IMR-90 (cell line): ENCODE data around the gene EFNA5. TPM values are rescaled to one million over a fixed set of nuclear protein-coding genes. Genes with fewer than 3 reads are reported as not detected.

ENCODE experiments used
- ATAC-seq: fragments of 200-7000 bp; cut with Tn5 transposase; 2 replicates; pipeline ENCODE4 v1.9.1; 2020; ENCODE audit warnings: low read depth, mild to moderate bottlenecking, moderate library complexity
- BruUV-seq: library from RNA; stranded (reverse); fragments of 400-500 nt; replicated peaks from 2 replicates; lab custom pipeline; 2021; lab: Mats Ljungman, UMichigan
- CTCF ChIA-PET: fragments of 300-600 bp; formaldehyde crosslinking; extraction: SDS; loops from one replicate; lab custom pipeline; 2021; ENCODE audit warnings: antibody characterized with exemption; lab: Yijun Ruan, JAX
- POLR2A ChIA-PET: fragments of 300-600 bp; sonication (Branson Sonifier 250); formaldehyde crosslinking; loops from one replicate; lab custom pipeline; 2022; ENCODE audit warnings: antibody characterized with exemption; ENCODE audit not compliant: unreplicated experiment; lab: Charles Lee
- DNase-seq: peaks from one replicate; pipeline ENCODE4 v3.0.0; 2013
- H2AFZ ChIP-seq: replicated peaks from 2 replicates; pipeline ENCODE3; 2013; ENCODE audit warnings: low read length, mild to moderate bottlenecking; ENCODE audit not compliant: poor library complexity
- H2AK5ac ChIP-seq: 2 replicates; pipeline ENCODE4 v1.6.1; 2013; ENCODE audit warnings: low read depth, low read length, inconsistent platforms
- H2AK9ac ChIP-seq: replicated peaks from 2 replicates; pipeline ENCODE3; 2013; ENCODE audit warnings: mild to moderate bottlenecking, low read depth, low read length, moderate library complexity; ENCODE audit not compliant: poor library complexity
- H2BK120ac ChIP-seq: 2 replicates; pipeline ENCODE4 v1.6.1; 2013; ENCODE audit warnings: low read depth, low read length, inconsistent platforms
- H2BK15ac ChIP-seq: 3 replicates; pipeline ENCODE4 v1.6.1; 2013; ENCODE audit warnings: low read depth, low read length, inconsistent platforms
- H2BK20ac ChIP-seq: 2 replicates; pipeline ENCODE4 v1.6.1; 2013; ENCODE audit warnings: low read depth, mild to moderate bottlenecking, inconsistent platforms, low read length, moderate library complexity
- H2BK5ac ChIP-seq: 2 replicates; pipeline ENCODE4 v1.6.1; 2013; ENCODE audit warnings: mild to moderate bottlenecking, low read depth, low read length, inconsistent platforms; ENCODE audit not compliant: poor library complexity, severe bottlenecking
- H3K14ac ChIP-seq: replicated peaks from 2 replicates; pipeline ENCODE4 v1.6.1; 2013; ENCODE audit warnings: low read depth, low read length, inconsistent platforms
- H3K18ac ChIP-seq: 2 replicates; pipeline ENCODE4 v1.6.1; 2013; ENCODE audit warnings: low read depth, low read length, control low read depth
- H3K23ac ChIP-seq: 2 replicates; pipeline ENCODE4 v1.6.1; 2013; ENCODE audit warnings: low read depth, low read length, inconsistent platforms
- H3K27ac ChIP-seq: 2 replicates; pipeline ENCODE4 v1.5.1; 2013; ENCODE audit warnings: mild to moderate bottlenecking, control low read depth, low read length; ENCODE audit not compliant: insufficient read depth
- H3K27me3 ChIP-seq: 2 replicates; pipeline ENCODE4 v1.6.1; 2013; ENCODE audit warnings: low read length; ENCODE audit not compliant: control insufficient read depth, insufficient read depth
- H3K36me3 ChIP-seq: 2 replicates; pipeline ENCODE4 v1.6.1; 2013; ENCODE audit warnings: low read length, mixed read lengths; ENCODE audit not compliant: control insufficient read depth, insufficient read depth
- H3K4ac ChIP-seq: 2 replicates; pipeline ENCODE4 v1.6.1; 2013; ENCODE audit warnings: low read depth, low read length, inconsistent platforms
- H3K4me1 ChIP-seq: 2 replicates; pipeline ENCODE4 v1.6.1; 2013; ENCODE audit warnings: low read length, mixed read lengths; ENCODE audit not compliant: control insufficient read depth, insufficient read depth
- H3K4me2 ChIP-seq: 2 replicates; pipeline ENCODE4 v1.6.1; 2013; ENCODE audit warnings: low read depth, mild to moderate bottlenecking, control low read depth, low read length, moderate library complexity
- H3K4me3 ChIP-seq: 2 replicates; pipeline ENCODE4 v1.5.1; 2013; ENCODE audit warnings: low read depth, mild to moderate bottlenecking, control low read depth, low read length, moderate library complexity; ENCODE audit not compliant: insufficient read depth
- H3K56ac ChIP-seq: 2 replicates; pipeline ENCODE4 v1.6.1; 2013; ENCODE audit warnings: low read length, inconsistent platforms; ENCODE audit not compliant: insufficient read depth; ENCODE audit errors: extremely low read depth
- H3K79me1 ChIP-seq, 2 experiments: 2 replicates each; pipeline ENCODE4 v1.6.1; 2013; ENCODE audit warnings: low read length in 2 of 2, inconsistent platforms in 1 of 2, low read depth in 1 of 2
- H3K9ac ChIP-seq: 2 replicates; pipeline ENCODE4 v1.6.1; 2013; ENCODE audit warnings: low read depth, low read length, control low read depth
- H3K9me1 ChIP-seq: 2 replicates; pipeline ENCODE4 v1.6.1; 2013; ENCODE audit warnings: low read length, inconsistent platforms; ENCODE audit not compliant: insufficient read depth
- H3K9me3 ChIP-seq: 2 replicates; pipeline ENCODE4 v1.6.1; 2013; ENCODE audit warnings: low read length; ENCODE audit not compliant: control insufficient read depth, insufficient read depth
- H4K20me1 ChIP-seq: 2 replicates; pipeline ENCODE4 v1.6.1; 2013; ENCODE audit warnings: low read length, inconsistent platforms; ENCODE audit not compliant: insufficient read depth
- H4K5ac ChIP-seq: 2 replicates; pipeline ENCODE4 v1.6.1; 2013; ENCODE audit warnings: mild to moderate bottlenecking, low read depth, low read length, control low read depth
- H4K8ac ChIP-seq, 2 experiments: 2 replicates each; pipeline ENCODE4 v1.6.1; 2013; ENCODE audit warnings: low read depth in 2 of 2, low read length in 2 of 2, control low read depth in 1 of 2, inconsistent platforms in 1 of 2
- H4K91ac ChIP-seq: 2 replicates; pipeline ENCODE4 v1.6.1; 2013; ENCODE audit warnings: low read depth, low read length, inconsistent platforms; ENCODE audit not compliant: insufficient read depth
- CEBPB ChIP-seq: IDR thresholded peaks from 2 replicates; pipeline ENCODE4 v1.6.1; 2012; ENCODE audit warnings: low read depth, low read length, improper control_type of control experiment
- CHD1 ChIP-seq: IDR thresholded peaks from 2 replicates; pipeline ENCODE4 v1.6.1; 2012; ENCODE audit warnings: low read depth, low read length, improper control_type of control experiment
- CTCF ChIP-seq: conservative IDR thresholded peaks from 2 replicates; pipeline ENCODE4 v1.5.1; 2012; ENCODE audit warnings: mild to moderate bottlenecking, low read depth, low read length, improper control_type of control experiment
- FOS ChIP-seq: fragments of 150-350 bp; IDR thresholded peaks from 2 replicates; pipeline ENCODE4 v1.6.1; 2016; ENCODE audit warnings: low read depth, low read length
- MXI1 ChIP-seq: IDR thresholded peaks from 2 replicates; pipeline ENCODE4 v1.6.1; 2012; ENCODE audit warnings: low read depth, mild to moderate bottlenecking, low read length, moderate library complexity, borderline replicate concordance
- NFE2L2 ChIP-seq: fragments of 150-350 bp; IDR thresholded peaks from 2 replicates; pipeline ENCODE4 v1.6.1; 2016; ENCODE audit warnings: low read depth, mild to moderate bottlenecking, low read length
- RCOR1 ChIP-seq: IDR thresholded peaks from 2 replicates; pipeline ENCODE4 v1.6.1; 2012; ENCODE audit warnings: mild to moderate bottlenecking, low read length, improper control_type of control experiment; ENCODE audit not compliant: insufficient replicate concordance
- RFX5 ChIP-seq: IDR thresholded peaks from 2 replicates; pipeline ENCODE4 v1.8.0; 2012; ENCODE audit warnings: low read depth, mild to moderate bottlenecking, low read length, moderate library complexity
- USF2 ChIP-seq: fragments of 150-350 bp; IDR thresholded peaks from 2 replicates; pipeline ENCODE4 v1.6.1; 2017; ENCODE audit warnings: mild to moderate bottlenecking, antibody characterized with exemption, low read length, low read depth
- WGBS, 2 experiments: methylation state at CpG; one replicate each; pipeline versions ENCODE4 v1.1.5 to v1.1.7; 2013; ENCODE audit warnings: missing lambda C conversion rate in 2 of 2; ENCODE audit not compliant: insufficient read length in 1 of 2; ENCODE audit errors: extremely low coverage in 2 of 2; 5-methylcytosine and 5-hydroxymethylcytosine counted together
- dilution Hi-C: fragments of 300-500 bp; cut with HindIII; formaldehyde crosslinking; loops from one replicate; pipeline ENCODE4 v1.14.3; 2018; ENCODE audit warnings: low sequenced_read_pairs; ENCODE audit not compliant: unreplicated experiment
- in situ Hi-C: fragments of 300-500 bp; cut with MboI; formaldehyde crosslinking; loops from 3 replicates; pipeline ENCODE4 v1.14.3; 2019; ENCODE audit warnings: low sequenced_read_pairs, inconsistent platforms, mixed read lengths
- intact Hi-C: fragments of 100-400 bp; cut with micrococcal nuclease; formaldehyde crosslinking; loops from 2 replicates; pipeline ENCODE4 v1.10.0; 2022
- polyA plus RNA-seq, 3 experiments: library from polyadenylated mRNA; depleted of rRNA; stranded (reverse); fragments of >200 nt; gene quantifications; 2 replicates each; pipeline ENCODE4 v1.2.3, GENCODE V29; 2012; ENCODE audit warnings: low replicate concordance in 1 of 3
- total RNA-seq: library from RNA; depleted of rRNA; stranded (reverse); fragments of >200 nt; gene quantifications from 2 replicates; pipeline ENCODE4 v1.2.3, GENCODE V29; 2012

Gene EFNA5
- total and polyA plus RNA-seq, 2 of the 4 experiments (the other 2 are of a cell fraction), result 1.5 to 1.6 TPM

- no peak overlapping the region for H3K56ac ChIP-seq
- H3K14ac ChIP-seq, result no peak overlapping the region
- H4K8ac ChIP-seq, result no peak overlapping the region
- no peak overlapping the region for H3K4ac ChIP-seq
- H2BK20ac ChIP-seq, result no peak overlapping the region
- H2AK9ac ChIP-seq, result no peak overlapping the region
- H3K9me1 ChIP-seq, result no peaks in the 10 kb centered on the region
- no peak overlapping the region for H2BK120ac ChIP-seq
- no peaks in the 10 kb centered on the region for H4K20me1 ChIP-seq
- no peak for ATAC-seq
- BruUV-seq, result no TSS peak
- no peak overlapping the region for H4K91ac ChIP-seq
- ChIA-PET CTCF (interaction anchor here (0.7 to 1.2 kb wide), 2 partner anchors 11 to 46 kb away, joined by 4 read pairs; no protein-coding TSS in a partner anchor), POLR2A (no interaction called here)
- H2AK5ac ChIP-seq, result no peak overlapping the region
- H3K4me1 ChIP-seq, result no peaks in the 10 kb centered on the region
- H2BK5ac ChIP-seq, result no peak overlapping the region
- no peaks in the 10 kb centered on the region; a peak in 1 of 4 replicates for H3K79me1 ChIP-seq
- H2AFZ ChIP-seq, result no peak overlapping the region
- dilution Hi-C loops (no loop called here), in situ Hi-C loops (no loop called here), intact Hi-C loops (no loop called here)
- 100% methylated on average over 1 of the region's 3 CpGs; no CpG with 5 or more reads in 1 of the 2 experiments for WGBS, 2 experiments
- no peak for DNase-seq
- H2BK15ac ChIP-seq, result no peak overlapping the region
- no peaks in the 10 kb centered on the region for H3K9me3 ChIP-seq
- no peak overlapping the region for H3K27ac ChIP-seq
- no peak overlapping the region for H3K4me2 ChIP-seq
- H3K18ac ChIP-seq, result no peak overlapping the region
- TF ChIP-seq NFE2L2 (no peak), FOS (no peak), CHD1 (no peak), MXI1 (no peak), RCOR1 (no peak), CEBPB (no peak), USF2 (no peak), RFX5 (no peak), CTCF (no peak)
- H3K36me3 ChIP-seq, result no peaks in the 10 kb centered on the region
- H4K5ac ChIP-seq, result no peak overlapping the region
- no peaks in the 10 kb centered on the region for H3K27me3 ChIP-seq
- H3K9ac ChIP-seq, result no peak overlapping the region
- H3K23ac ChIP-seq, result no peak overlapping the region
- no peak overlapping the region for H3K4me3 ChIP-seq
These were observed 52.5 kb downstream of the EFNA5 start for GRCh38 chr5:107618242-107618641.
